Uterus (tissue), 2 donors: ENCODE results near the gene CFAP74.

Experiments
- CTCF ChIP-seq, 4 experiments: fragments of 200-600 bp in 2 of 4; fragments of 450-650 bp in 2 of 4; sonication (generic) in 2 of 4; IDR thresholded peaks; one replicate each; pipeline ENCODE4 v1.5.1; 2016 to 2019; ENCODE audit warnings: antibody characterized with exemption in 4 of 4, mild to moderate bottlenecking in 2 of 4, moderate library complexity in 1 of 4
- POLR2A ChIP-seq, 2 donors: fragments of 450-650 bp; IDR thresholded peaks; one replicate each; pipeline ENCODE4 v1.6.1; 2016; ENCODE audit warnings: antibody characterized with exemption in 2 of 2, mild to moderate bottlenecking in 1 of 2, moderate library complexity in 1 of 2

DNA sequence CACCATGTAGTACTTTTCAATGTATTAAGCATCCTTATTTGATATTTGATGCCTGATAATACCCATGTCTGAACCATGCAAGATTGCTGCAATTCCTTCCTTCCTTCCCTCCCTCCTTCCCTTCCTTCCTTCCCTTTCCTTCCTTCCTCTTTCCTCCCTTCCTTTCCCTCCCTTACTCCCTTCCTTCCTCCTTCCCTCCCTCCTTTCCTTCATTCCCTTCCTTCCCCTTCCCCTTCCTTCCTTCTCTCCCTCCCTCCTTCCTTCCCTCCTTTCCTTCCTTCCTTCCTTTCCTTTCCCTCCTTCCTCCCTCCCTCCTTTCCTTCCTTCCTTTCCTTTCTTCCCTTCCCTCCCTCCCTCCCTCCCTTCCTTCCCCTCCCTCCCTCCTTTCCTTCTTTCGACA, 54.8 kb downstream of the CFAP74 start:
- no peak for TF ChIP-seq POLR2A (IDR thresholded peaks at IDR 0.05)
- TF ChIP-seq CTCF (IDR thresholded peaks at IDR 0.05) = no peak
